ENCODE data around the gene EGF.

DNA sequence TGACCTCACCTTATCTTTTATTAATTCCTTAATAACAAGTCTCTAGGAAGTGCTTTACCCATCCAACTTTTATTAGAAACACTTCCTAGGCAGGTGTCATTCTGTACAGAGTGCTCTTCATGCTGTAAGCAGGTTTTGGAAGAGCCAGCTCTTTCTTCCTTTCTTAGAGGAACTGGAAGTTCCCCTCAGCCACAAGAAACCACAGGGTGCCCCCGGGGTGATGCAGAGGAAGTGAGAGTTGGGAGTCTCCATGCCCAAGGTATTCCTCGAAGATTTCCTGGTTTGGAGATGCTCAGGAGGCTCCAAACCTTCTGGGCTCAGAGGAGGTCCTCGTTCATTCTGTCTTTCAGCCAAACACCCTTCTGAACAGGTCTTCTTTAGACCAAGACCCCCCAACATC is 83.8 kb downstream of the EGF start:
- TF ChIP-seq POLR2A (IDR thresholded peaks at IDR 0.05): no peak
- TF ChIP-seq, protein P1, sequence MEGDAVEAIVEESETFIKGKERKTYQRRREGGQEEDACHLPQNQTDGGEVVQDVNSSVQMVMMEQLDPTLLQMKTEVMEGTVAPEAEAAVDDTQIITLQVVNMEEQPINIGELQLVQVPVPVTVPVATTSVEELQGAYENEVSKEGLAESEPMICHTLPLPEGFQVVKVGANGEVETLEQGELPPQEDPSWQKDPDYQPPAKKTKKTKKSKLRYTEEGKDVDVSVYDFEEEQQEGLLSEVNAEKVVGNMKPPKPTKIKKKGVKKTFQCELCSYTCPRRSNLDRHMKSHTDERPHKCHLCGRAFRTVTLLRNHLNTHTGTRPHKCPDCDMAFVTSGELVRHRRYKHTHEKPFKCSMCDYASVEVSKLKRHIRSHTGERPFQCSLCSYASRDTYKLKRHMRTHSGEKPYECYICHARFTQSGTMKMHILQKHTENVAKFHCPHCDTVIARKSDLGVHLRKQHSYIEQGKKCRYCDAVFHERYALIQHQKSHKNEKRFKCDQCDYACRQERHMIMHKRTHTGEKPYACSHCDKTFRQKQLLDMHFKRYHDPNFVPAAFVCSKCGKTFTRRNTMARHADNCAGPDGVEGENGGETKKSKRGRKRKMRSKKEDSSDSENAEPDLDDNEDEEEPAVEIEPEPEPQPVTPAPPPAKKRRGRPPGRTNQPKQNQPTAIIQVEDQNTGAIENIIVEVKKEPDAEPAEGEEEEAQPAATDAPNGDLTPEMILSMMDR (IDR thresholded peaks at IDR 0.05): no peak

Data from testis (tissue), 2 donors.